Muscle of leg (tissue), 9 donors: ENCODE results near the gene SMIM14. TPM values are rescaled to one million over a fixed set of nuclear protein-coding genes. Genes with fewer than 3 reads are reported as not detected.

ENCODE experiments used
- polyA plus RNA-seq, 8 donors: library from polyadenylated mRNA; unstranded; fragments of 120-200 nt; gene quantifications; one replicate each; pipeline versions ENCODE4 v1.2.1 to v1.2.3, GENCODE V29; 2013; ENCODE audit warnings: inconsistent platforms in 1 of 8, low replicate concordance in 1 of 8; ENCODE audit not compliant: insufficient read length in 8 of 8, insufficient read depth in 1 of 8
- total RNA-seq: library from RNA; stranded (reverse); fragments of 120-200 nt; gene quantifications from one replicate; pipeline ENCODE4 v1.2.4, GENCODE V29; 2013

SMIM14 gene
- total and polyA plus RNA-seq, 9 donors: 11.6 to 23.9 (median 15.5) TPM

Other genes starting within 250 kb of the SMIM14 start
- gene KLB, start 231.9 kb downstream of the SMIM14 start, total RNA-seq: under 0.01 TPM
- gene KLB, start 231.9 kb downstream of the SMIM14 start, polyA plus RNA-seq: under 1 TPM; 0.03 to 0.12 (median 0.08) TPM
- 5,379 TPM for gene RPL9, start 179.9 kb downstream of the SMIM14 start, total RNA-seq
- gene RPL9, start 179.9 kb downstream of the SMIM14 start, polyA plus RNA-seq: 1,000 to 10,000 TPM in 5 of 8 donors, 100 to 1,000 TPM in 3; 502 to 2,657 (median 2,060) TPM
- gene LIAS, start 179.8 kb downstream of the SMIM14 start, total RNA-seq: 22.2 TPM
- 10 to 100 TPM; 17.8 to 25.8 (median 22.2) TPM for gene LIAS, start 179.8 kb downstream of the SMIM14 start, polyA plus RNA-seq
- 37.5 TPM for gene UGDH, start 111.4 kb downstream of the SMIM14 start, total RNA-seq
- gene UGDH, start 111.4 kb downstream of the SMIM14 start, polyA plus RNA-seq: 10 to 100 TPM; 39.4 to 78.1 (median 45.2) TPM
- 16.0 TPM for gene UBE2K, start 59.3 kb upstream of the SMIM14 start, total RNA-seq
- gene UBE2K, start 59.3 kb upstream of the SMIM14 start, polyA plus RNA-seq: 10 to 100 TPM; 38.5 to 68.3 (median 51.6) TPM